ENCODE results near the gene ACAA2.

ACAA2 gene

GRCh38 chr18:49813319-49814146 lies at the start of gene ACAA2:
Gene ACAA2, minus strand, starts transcription at chr18:49813533. Its CDS starts 49 bp downstream, at chr18:49813484.
- peak; percentile 83 for DNase-seq

GRCh38 chr18:49862656-49863385 lies 49.5 kb upstream of the ACAA2 start:
- DNase-seq, result no peak

- DNase-seq, result peak; percentile 29
Measured at GRCh38 chr18:49861659-49862058, 48.3 kb upstream of the ACAA2 start.

- DNase-seq, result no peak
Measured at GRCh38 chr18:49859725-49860124, 46.4 kb upstream of the ACAA2 start.

GRCh38 chr18:49859021-49859359 lies 45.7 kb upstream of the ACAA2 start:
- DNase-seq, result no peak

- peak; percentile 62 for DNase-seq
Measured at GRCh38 chr18:49858309-49859020, 45.1 kb upstream of the ACAA2 start.

GRCh38 chr18:49857708-49858107 lies 44.4 kb upstream of the ACAA2 start:
- no peak for DNase-seq

GRCh38 chr18:49856496-49856895 lies 43.2 kb upstream of the ACAA2 start:
- DNase-seq, result no peak

- DNase-seq, result no peak
Measured at GRCh38 chr18:49855711-49856415, 42.5 kb upstream of the ACAA2 start.

GRCh38 chr18:49854681-49855080 lies 41.3 kb upstream of the ACAA2 start:
- DNase-seq, result no peak

GRCh38 chr18:49853436-49853835 lies 40.1 kb upstream of the ACAA2 start:
- DNase-seq, result no peak

- no peak for DNase-seq
Measured at GRCh38 chr18:49853011-49853410, 39.7 kb upstream of the ACAA2 start.

- DNase-seq, result no peak
Measured at GRCh38 chr18:49851624-49852023, 38.3 kb upstream of the ACAA2 start.

- no peak for DNase-seq
Measured at GRCh38 chr18:49850636-49851035, 37.3 kb upstream of the ACAA2 start.

- DNase-seq, result no peak
Measured at GRCh38 chr18:49849331-49850217, 36.2 kb upstream of the ACAA2 start.

- DNase-seq, result no peak
Measured at GRCh38 chr18:49848115-49848514, 34.8 kb upstream of the ACAA2 start.

GRCh38 chr18:49847524-49847923 lies 34.2 kb upstream of the ACAA2 start:
- no peak for DNase-seq

GRCh38 chr18:49846718-49847470 lies 33.6 kb upstream of the ACAA2 start:
- DNase-seq, result no peak

- no peak for DNase-seq
Measured at GRCh38 chr18:49846361-49846662, 33.0 kb upstream of the ACAA2 start.

- DNase-seq, result no peak
Measured at GRCh38 chr18:49845629-49846360, 32.5 kb upstream of the ACAA2 start.

- no peak for DNase-seq
Measured at GRCh38 chr18:49844903-49845302, 31.6 kb upstream of the ACAA2 start.
